Ovary (tissue), 3 donors: ENCODE results near the gene KRTAP4-11.

Experiments
- EP300 ChIP-seq: sonication (generic); formaldehyde crosslinking; IDR thresholded peaks from one replicate; pipeline ENCODE4 v1.6.1; 2017; ENCODE audit warnings: antibody characterized with exemption
- POLR2A ChIP-seq: fragments of 450-650 bp; IDR thresholded peaks from one replicate; pipeline ENCODE4 v1.6.1; 2017; ENCODE audit warnings: antibody characterized with exemption, mild to moderate bottlenecking, moderate library complexity
- TF ChIP-seq, protein P1 (sequence below), 3 donors: fragments of 450-650 bp in 2 of 3; fragments of 200-600 bp in 1 of 3; IDR thresholded peaks; one replicate each; pipeline versions ENCODE4 v1.5.1 to v1.8.0; 2016 to 2022; ENCODE audit warnings: antibody characterized with exemption in 3 of 3, mild to moderate bottlenecking in 1 of 3
- donor health status: DM: no; HTN: no; CAD: no.

DNA sequence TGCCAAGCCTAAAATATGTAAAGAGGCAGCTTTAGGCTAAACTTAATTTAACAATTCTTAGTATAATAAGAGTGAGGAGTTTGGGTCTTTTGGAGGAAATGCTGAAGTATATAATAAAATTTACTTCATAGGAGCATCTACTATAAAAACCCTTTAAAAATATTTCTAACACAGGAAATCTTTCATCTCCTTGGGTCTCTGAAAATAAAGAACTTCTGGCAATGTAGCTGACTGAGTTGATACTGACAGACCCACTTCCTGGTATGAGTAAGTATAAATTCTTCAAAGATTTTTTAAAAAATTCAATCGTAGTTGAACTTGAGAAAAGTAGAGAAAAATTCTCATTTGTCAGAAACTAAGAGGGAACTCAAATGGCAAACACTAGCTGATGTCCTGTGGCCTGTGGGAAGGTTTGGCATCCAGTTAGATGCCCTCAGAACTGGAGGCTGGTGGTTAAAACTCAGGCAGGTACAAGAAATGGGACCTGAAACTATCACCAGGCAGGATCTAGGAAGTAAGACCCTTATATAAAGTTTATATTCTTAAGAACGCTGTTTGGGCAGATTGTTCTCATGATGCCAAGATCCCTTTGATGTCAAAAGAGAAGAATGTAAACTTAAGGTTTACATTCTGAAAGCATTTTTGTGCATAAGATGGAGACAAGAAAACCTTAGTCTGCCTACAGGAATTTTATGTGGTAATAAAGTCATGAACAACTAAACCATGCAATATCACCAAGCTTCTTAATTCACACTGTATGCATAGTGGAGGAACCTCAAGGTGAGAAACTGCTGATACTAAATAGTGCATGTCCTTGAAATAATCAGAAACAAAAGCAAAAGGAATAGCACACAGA, 15.9 kb upstream of the KRTAP4-11 start:
- TF ChIP-seq, protein P1, sequence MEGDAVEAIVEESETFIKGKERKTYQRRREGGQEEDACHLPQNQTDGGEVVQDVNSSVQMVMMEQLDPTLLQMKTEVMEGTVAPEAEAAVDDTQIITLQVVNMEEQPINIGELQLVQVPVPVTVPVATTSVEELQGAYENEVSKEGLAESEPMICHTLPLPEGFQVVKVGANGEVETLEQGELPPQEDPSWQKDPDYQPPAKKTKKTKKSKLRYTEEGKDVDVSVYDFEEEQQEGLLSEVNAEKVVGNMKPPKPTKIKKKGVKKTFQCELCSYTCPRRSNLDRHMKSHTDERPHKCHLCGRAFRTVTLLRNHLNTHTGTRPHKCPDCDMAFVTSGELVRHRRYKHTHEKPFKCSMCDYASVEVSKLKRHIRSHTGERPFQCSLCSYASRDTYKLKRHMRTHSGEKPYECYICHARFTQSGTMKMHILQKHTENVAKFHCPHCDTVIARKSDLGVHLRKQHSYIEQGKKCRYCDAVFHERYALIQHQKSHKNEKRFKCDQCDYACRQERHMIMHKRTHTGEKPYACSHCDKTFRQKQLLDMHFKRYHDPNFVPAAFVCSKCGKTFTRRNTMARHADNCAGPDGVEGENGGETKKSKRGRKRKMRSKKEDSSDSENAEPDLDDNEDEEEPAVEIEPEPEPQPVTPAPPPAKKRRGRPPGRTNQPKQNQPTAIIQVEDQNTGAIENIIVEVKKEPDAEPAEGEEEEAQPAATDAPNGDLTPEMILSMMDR (IDR thresholded peaks at IDR 0.05) = no peak
- TF ChIP-seq POLR2A = no peak
- TF ChIP-seq EP300 = no peak
